ENCODE measurements around the gene CSMD2.

DNA sequence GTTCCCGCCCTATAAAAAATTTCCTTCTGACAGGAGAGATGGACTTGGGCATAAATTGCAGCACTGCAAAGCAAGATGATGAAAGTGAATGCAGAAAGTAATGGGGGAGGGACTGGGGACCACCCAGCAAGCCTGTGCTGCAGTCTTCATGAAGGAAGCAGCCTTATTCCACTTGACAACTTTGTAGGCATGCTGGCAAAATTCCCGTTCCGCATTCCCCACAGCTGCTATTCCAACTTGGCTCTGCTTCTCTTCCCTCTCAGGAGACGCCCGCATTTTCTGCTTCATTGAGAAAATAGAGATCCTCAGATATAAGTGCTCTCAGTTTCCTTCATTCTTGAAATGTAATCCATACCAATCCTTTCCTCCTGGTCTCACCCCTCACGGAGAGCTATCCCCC lies 298.7 kb downstream of the CSMD2 start:
- no peak for TF ChIP-seq CTCF (IDR thresholded peaks at IDR 0.05)
- TF ChIP-seq POLR2A (IDR thresholded peaks at IDR 0.05) = no peak
